ENCODE results near the gene ACAA2. TPM values are rescaled to one million over a fixed set of nuclear protein-coding genes. Genes with fewer than 3 reads are reported as not detected.

Gene ACAA2
- total RNA-seq, 1 experiment from 2014 or later, result 51.1 TPM

- intact Hi-C loops (cut with micrococcal nuclease; ENCODE audit: unreplicated experiment), result no loop called here
- POLR2A ChIA-PET (ENCODE audit: low non-redundant PET), result no interaction called here
- no peaks in the 10 kb centered on the region for H3K9me3 ChIP-seq (ENCODE audit: low read depth, low read length, poor library complexity, severe bottlenecking)
- no peaks in the 10 kb centered on the region for H3K4me1 ChIP-seq (ENCODE audit: insufficient read depth, low read length, poor library complexity, severe bottlenecking)
- H3K27ac ChIP-seq (ENCODE audit: low read depth, low read length, poor library complexity, severe bottlenecking), result no peak overlapping the region
- no peak for TF ChIP-seq EZH2 (IDR thresholded peaks at IDR 0.05; ENCODE audit: borderline replicate concordance, low read depth, low read length, poor library complexity, severe bottlenecking)
- no peak for TF ChIP-seq CTCF (conservative IDR thresholded peaks at IDR 0.05; ENCODE audit: low read depth, low read length)
- no TSS peak for BruUV-seq (replicated peaks)
- no peaks in the 10 kb centered on the region for H3K36me3 ChIP-seq (ENCODE audit: insufficient read depth, low read length, poor library complexity, severe bottlenecking)
- CTCF ChIA-PET, result no interaction called here
- peaks cover 22% of the 10 kb centered on the region for H3K27me3 ChIP-seq (replicated peaks; ENCODE audit: insufficient read depth, low read depth, low read length, poor library complexity)
- no peak for DNase-seq (ENCODE audit: low spot score)
- H3K4me3 ChIP-seq (ENCODE audit: low read depth, low read length, poor library complexity, severe bottlenecking), result no peak overlapping the region
Observed at GRCh38 chr18:49753643-49754042, 59.7 kb downstream of the ACAA2 start.

GRCh38 chr18:49752095-49752457 lies 61.3 kb downstream of the ACAA2 start:
- CTCF ChIA-PET, result no interaction called here
- no peak for DNase-seq (ENCODE audit: low spot score)
- H3K4me1 ChIP-seq (ENCODE audit: insufficient read depth, low read length, poor library complexity, severe bottlenecking), result no peaks in the 10 kb centered on the region
- no peaks in the 10 kb centered on the region for H3K9me3 ChIP-seq (ENCODE audit: low read depth, low read length, poor library complexity, severe bottlenecking)
- no peaks in the 10 kb centered on the region for H3K36me3 ChIP-seq (ENCODE audit: insufficient read depth, low read length, poor library complexity, severe bottlenecking)
- TF ChIP-seq CTCF (conservative IDR thresholded peaks at IDR 0.05; ENCODE audit: low read depth, low read length) (no peak), EZH2 (IDR thresholded peaks at IDR 0.05; ENCODE audit: borderline replicate concordance, low read depth, low read length, poor library complexity, severe bottlenecking) (no peak)
- BruUV-seq (replicated peaks), result no TSS peak
- POLR2A ChIA-PET (ENCODE audit: low non-redundant PET), result no interaction called here
- peaks cover 22% of the 10 kb centered on the region for H3K27me3 ChIP-seq (replicated peaks; ENCODE audit: insufficient read depth, low read depth, low read length, poor library complexity)
- intact Hi-C loops (cut with micrococcal nuclease; ENCODE audit: unreplicated experiment), result no loop called here
- H3K4me3 ChIP-seq (ENCODE audit: low read depth, low read length, poor library complexity, severe bottlenecking), result no peak overlapping the region
- no peak overlapping the region for H3K27ac ChIP-seq (ENCODE audit: low read depth, low read length, poor library complexity, severe bottlenecking)

GRCh38 chr18:49751427-49752094 lies 61.8 kb downstream of the ACAA2 start:
- H3K9me3 ChIP-seq (ENCODE audit: low read depth, low read length, poor library complexity, severe bottlenecking), result no peaks in the 10 kb centered on the region
- no peaks in the 10 kb centered on the region for H3K4me1 ChIP-seq (ENCODE audit: insufficient read depth, low read length, poor library complexity, severe bottlenecking)
- ChIA-PET CTCF (no interaction called here), POLR2A (ENCODE audit: low non-redundant PET) (no interaction called here)
- H3K27me3 ChIP-seq (replicated peaks; ENCODE audit: insufficient read depth, low read depth, low read length, poor library complexity), result peaks cover 22% of the 10 kb centered on the region
- H3K4me3 ChIP-seq (ENCODE audit: low read depth, low read length, poor library complexity, severe bottlenecking), result no peak overlapping the region
- DNase-seq (ENCODE audit: low spot score), result no peak
- intact Hi-C loops (cut with micrococcal nuclease; ENCODE audit: unreplicated experiment), result no loop called here
- TF ChIP-seq EZH2 (IDR thresholded peaks at IDR 0.05; ENCODE audit: borderline replicate concordance, low read depth, low read length, poor library complexity, severe bottlenecking) (no peak), CTCF (conservative IDR thresholded peaks at IDR 0.05; ENCODE audit: low read depth, low read length) (no peak)
- H3K27ac ChIP-seq (ENCODE audit: low read depth, low read length, poor library complexity, severe bottlenecking), result no peak overlapping the region
- H3K36me3 ChIP-seq (ENCODE audit: insufficient read depth, low read length, poor library complexity, severe bottlenecking), result no peaks in the 10 kb centered on the region
- BruUV-seq (replicated peaks), result no TSS peak

Measured in A673 (cell line).